ENCODE measurements around the gene RAB28.

RAB28 gene

DNA sequence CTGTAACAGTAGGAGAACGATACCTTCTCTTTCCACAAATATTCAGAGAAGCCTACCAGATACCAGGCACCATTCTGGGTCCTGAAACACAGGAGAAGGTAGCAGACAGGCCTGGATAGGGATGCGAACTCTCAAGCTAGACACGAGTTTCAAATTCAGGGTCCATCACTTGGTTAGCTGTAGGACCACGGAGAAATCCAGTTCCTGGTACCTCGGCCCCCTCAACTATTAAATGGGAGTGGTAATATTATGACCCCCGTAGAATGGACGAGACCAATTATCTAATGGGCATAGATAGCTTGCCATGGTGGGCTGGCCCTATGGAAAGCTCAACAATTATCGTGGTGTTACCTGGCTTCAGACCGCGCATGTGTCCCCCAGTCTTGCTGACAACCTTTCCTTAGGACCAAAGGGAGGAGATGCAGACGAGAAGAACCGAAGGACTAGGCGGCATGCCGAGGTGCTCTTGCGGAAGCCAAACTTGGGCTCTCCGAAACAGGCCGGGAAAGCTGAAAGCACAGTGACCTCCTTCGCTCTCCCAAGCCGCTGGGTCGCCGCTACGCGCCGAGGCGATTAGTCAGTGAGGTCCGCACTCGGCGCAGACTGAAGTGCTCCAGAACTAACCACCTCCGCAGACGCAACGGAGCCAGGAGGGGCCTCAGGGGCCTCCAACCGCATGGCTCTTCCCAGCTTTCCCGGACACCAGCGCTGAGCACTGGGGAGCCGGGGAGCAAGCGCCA, 40.5 kb upstream of the RAB28 start:
- Histone ChIP-seq H3K9me3 (ENCODE audit: control insufficient read depth, low read length) (peaks cover 17% of the 10 kb centered on the region), H3K9ac (ENCODE audit: low read length) (peak overlapping the region; percentile 74), H3K4me1 (ENCODE audit: control insufficient read depth, insufficient read depth, low read length) (peaks cover 43% of the 10 kb centered on the region), H3K4me3 (ENCODE audit: low read length) (peak overlapping the region; percentile 62), H3K36me3 (ENCODE audit: control insufficient read depth, insufficient read depth, low read length, severe bottlenecking) (no peaks in the 10 kb centered on the region), H3K27me3 (replicated peaks; ENCODE audit: control insufficient read depth, insufficient read depth, low read length) (peaks cover 17% of the 10 kb centered on the region)
- DNase-seq (ENCODE audit: low read depth) = no peak

DNA sequence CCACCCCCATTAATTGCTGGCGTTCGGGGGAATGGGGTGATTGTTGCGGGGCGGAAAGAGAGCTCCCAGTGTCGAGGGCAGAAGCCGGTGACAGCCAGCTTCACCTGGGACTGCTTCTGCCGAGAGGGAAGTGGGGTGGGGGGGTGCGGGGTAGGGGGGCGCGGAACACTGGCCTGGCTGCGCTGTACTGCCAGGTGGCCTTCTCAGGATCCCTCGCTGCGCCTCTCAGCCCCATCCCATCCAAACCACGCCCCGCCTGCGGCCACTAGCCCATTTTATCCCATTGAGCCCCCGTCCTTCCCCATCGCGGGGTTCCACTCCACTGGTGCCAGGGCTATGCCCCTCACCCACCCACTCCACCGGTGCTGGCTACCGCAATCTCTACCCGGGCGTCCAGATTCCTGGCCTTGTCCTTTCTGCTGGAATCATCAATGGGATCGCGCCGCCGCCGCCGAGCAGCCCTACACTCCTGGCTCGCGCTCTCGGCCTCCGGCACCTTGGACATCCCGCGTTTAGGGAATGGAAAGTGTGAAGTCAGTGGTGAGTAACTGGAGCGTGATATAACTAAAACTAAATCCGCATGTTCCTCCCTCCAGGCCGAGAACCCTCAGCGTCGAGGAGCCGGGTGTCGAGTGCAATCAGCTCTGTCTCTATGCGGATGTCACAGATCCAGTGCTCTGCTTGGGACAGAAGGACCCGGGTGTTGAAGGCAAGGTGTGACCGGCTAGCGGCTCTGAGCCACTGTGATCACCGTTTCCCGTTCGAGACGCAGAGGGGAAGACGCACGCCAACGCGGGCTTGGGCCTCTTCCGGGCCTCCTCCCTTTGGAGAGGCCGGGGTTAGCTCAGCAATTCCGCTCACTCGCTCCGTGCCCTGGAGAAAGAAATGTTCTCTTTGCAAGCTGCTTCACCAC, 39.7 kb upstream of the RAB28 start:
- peak overlapping the region; percentile 62 for H3K4me3 ChIP-seq (ENCODE audit: low read length)
- peaks cover 9% of the 10 kb centered on the region for H3K27me3 ChIP-seq (replicated peaks; ENCODE audit: control insufficient read depth, insufficient read depth, low read length)
- peaks cover 17% of the 10 kb centered on the region for H3K9me3 ChIP-seq (ENCODE audit: control insufficient read depth, low read length)
- no peak for DNase-seq (ENCODE audit: low read depth)
- no peaks in the 10 kb centered on the region for H3K36me3 ChIP-seq (ENCODE audit: control insufficient read depth, insufficient read depth, low read length, severe bottlenecking)
- peaks cover 41% of the 10 kb centered on the region for H3K4me1 ChIP-seq (ENCODE audit: control insufficient read depth, insufficient read depth, low read length)
- no peak overlapping the region for H3K9ac ChIP-seq (ENCODE audit: low read length)

DNA sequence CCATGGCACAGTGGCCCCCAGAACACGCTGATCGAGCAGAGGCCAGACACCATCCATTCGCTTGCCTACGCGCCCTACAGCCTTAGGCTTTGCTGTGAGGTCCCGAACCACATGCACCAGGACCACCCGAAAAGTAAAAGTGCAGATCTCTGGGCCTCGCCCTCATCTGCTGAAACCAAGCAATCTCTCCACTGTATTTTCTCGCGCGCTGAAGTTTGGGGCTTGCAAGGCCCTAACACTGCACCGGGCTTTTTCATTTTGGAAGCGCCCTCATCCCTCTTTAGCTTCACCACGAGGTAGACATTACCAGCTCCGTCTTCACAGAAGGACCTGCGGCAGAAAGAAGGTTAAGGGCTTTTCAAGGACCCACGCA, 39.0 kb upstream of the RAB28 start:
- Histone ChIP-seq H3K9me3 (ENCODE audit: control insufficient read depth, low read length) (peaks cover 17% of the 10 kb centered on the region), H3K27me3 (replicated peaks; ENCODE audit: control insufficient read depth, insufficient read depth, low read length) (peaks cover 2% of the 10 kb centered on the region), H3K9ac (ENCODE audit: low read length) (no peak overlapping the region), H3K4me1 (ENCODE audit: control insufficient read depth, insufficient read depth, low read length) (peaks cover 36% of the 10 kb centered on the region), H3K36me3 (ENCODE audit: control insufficient read depth, insufficient read depth, low read length, severe bottlenecking) (no peaks in the 10 kb centered on the region), H3K4me3 (ENCODE audit: low read length) (no peak overlapping the region)
- DNase-seq (ENCODE audit: low read depth) = no peak

DNA sequence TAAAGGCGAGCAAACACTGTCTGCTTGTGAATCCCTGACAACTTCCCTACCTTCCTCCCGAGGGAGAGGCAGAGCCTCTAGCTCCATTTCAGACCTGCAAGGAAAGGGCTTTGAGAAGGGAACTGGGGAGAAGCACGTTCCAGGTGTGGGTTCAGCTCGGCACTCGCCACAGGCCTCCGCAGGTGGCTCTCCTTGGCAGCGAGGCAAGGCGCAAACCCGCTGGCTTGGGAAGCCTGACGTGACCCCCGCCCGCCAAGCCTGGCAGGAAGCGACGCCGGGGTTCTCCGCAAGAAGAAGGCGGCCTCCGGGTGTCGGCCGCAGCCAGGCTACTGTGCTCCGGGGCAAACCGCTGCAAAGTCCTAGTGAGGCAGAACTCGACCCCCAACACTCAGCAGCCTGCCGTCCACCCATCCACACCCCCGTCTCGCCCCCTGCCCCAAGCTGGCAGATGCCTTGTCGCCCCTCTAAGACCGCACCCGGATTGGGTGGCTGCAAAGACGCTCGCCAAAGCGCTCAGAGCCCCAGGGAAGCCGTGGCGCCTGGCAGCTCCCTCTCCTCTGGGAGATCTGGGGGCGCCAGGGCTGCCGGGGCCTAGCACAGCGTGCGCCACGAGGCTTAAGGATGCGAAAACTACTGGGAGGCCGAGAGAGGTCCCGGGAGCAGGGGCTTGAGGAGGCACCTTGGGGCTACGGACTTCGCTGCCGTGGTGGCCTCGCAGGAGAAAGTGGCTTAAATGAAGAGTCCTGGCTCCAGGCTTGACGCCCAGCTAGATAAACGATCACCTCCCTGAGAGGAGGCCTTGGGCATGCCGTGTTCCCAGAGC, 38.4 kb upstream of the RAB28 start:
- no peaks in the 10 kb centered on the region for H3K27me3 ChIP-seq (replicated peaks; ENCODE audit: control insufficient read depth, insufficient read depth, low read length)
- H3K4me3 ChIP-seq (ENCODE audit: low read length) = peak overlapping the region; percentile 4
- H3K4me1 ChIP-seq (ENCODE audit: control insufficient read depth, insufficient read depth, low read length) = peaks cover 33% of the 10 kb centered on the region
- peaks cover 17% of the 10 kb centered on the region for H3K9me3 ChIP-seq (ENCODE audit: control insufficient read depth, low read length)
- peak overlapping the region; percentile 49 for H3K9ac ChIP-seq (ENCODE audit: low read length)
- no peaks in the 10 kb centered on the region for H3K36me3 ChIP-seq (ENCODE audit: control insufficient read depth, insufficient read depth, low read length, severe bottlenecking)
- DNase-seq (ENCODE audit: low read depth) = no peak

DNA sequence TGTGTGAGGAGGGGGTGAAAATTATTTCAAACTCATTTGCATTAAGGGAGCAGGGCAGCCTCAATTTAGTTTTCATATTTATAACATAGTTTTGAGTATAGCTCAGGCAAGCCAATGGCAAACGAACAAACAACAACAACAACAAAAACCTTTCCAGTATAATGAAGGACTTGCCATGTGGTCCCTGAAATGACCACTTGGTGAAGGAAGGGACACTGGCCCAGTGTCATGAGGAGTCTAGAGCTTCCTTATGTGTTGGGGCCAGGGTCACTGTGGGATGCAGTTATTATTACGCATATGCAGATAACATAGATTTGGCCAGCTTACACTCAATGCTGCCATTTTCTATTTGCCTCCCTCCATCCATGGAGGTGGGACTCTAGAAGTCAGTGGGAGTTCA, 36.9 kb upstream of the RAB28 start:
- H3K27me3 ChIP-seq (replicated peaks; ENCODE audit: control insufficient read depth, insufficient read depth, low read length) = no peaks in the 10 kb centered on the region
- H3K9me3 ChIP-seq (ENCODE audit: control insufficient read depth, low read length) = peaks cover 17% of the 10 kb centered on the region
- H3K9ac ChIP-seq (ENCODE audit: low read length) = no peak overlapping the region
- DNase-seq (ENCODE audit: low read depth) = no peak
- H3K36me3 ChIP-seq (ENCODE audit: control insufficient read depth, insufficient read depth, low read length, severe bottlenecking) = no peaks in the 10 kb centered on the region
- H3K4me3 ChIP-seq (ENCODE audit: low read length) = no peak overlapping the region
- peaks cover 25% of the 10 kb centered on the region for H3K4me1 ChIP-seq (ENCODE audit: control insufficient read depth, insufficient read depth, low read length)

DNA sequence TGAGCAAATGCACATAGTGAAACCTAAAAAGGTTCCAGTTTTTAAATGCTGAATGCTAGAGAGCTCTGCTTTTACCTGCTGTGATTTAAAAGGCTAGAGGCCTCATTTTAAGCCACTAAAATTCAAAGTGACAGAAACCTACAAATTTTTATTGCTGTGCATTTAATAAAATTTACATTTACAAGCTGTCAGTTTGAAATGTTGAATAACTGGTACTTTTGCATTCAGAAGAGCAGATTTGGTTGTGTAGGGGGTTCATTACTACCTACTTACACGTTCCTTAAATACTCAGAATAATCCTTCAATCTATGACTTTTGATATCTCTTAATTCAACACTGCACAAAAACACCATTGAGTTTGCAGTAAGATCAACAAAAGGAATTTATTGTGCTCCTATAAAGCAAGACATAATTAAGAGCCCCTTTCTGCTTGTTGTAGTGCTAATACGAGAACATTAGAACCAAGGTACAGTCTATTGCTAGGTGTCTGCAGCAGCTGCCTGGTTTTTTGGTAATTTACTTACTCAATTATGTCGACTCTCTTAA, 32.2 kb upstream of the RAB28 start:
- Histone ChIP-seq H3K4me3 (ENCODE audit: low read length) (no peak overlapping the region), H3K36me3 (ENCODE audit: control insufficient read depth, insufficient read depth, low read length, severe bottlenecking) (no peaks in the 10 kb centered on the region), H3K9me3 (ENCODE audit: control insufficient read depth, low read length) (no peaks in the 10 kb centered on the region), H3K9ac (ENCODE audit: low read length) (no peak overlapping the region), H3K4me1 (ENCODE audit: control insufficient read depth, insufficient read depth, low read length) (peaks cover 2% of the 10 kb centered on the region), H3K27me3 (replicated peaks; ENCODE audit: control insufficient read depth, insufficient read depth, low read length) (no peaks in the 10 kb centered on the region)
- no peak for DNase-seq (ENCODE audit: low read depth)

DNA sequence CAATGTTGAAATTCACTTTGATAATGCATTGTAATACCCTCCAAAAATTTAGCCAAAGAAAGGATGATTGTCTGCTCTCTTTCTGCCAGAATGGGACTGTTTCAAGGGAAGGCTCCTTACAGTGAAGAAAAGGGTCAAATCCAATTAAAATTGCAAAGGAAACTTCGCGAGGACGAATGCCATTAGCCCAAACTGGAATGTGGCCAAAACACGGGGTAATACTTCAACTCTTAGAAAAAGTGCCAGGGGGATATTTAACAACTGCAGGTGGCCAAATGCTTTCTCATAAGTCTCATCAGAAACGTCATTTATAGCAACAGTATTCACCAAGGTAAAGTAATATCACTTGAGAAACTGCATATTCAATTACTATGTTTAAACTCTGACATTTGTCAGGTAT, 31.1 kb upstream of the RAB28 start:
- no peak overlapping the region for H3K4me3 ChIP-seq (ENCODE audit: low read length)
- no peak for DNase-seq (ENCODE audit: low read depth)
- no peak overlapping the region for H3K9ac ChIP-seq (ENCODE audit: low read length)
- no peaks in the 10 kb centered on the region for H3K36me3 ChIP-seq (ENCODE audit: control insufficient read depth, insufficient read depth, low read length, severe bottlenecking)
- no peaks in the 10 kb centered on the region for H3K9me3 ChIP-seq (ENCODE audit: control insufficient read depth, low read length)
- H3K4me1 ChIP-seq (ENCODE audit: control insufficient read depth, insufficient read depth, low read length) = peaks cover 5% of the 10 kb centered on the region
- H3K27me3 ChIP-seq (replicated peaks; ENCODE audit: control insufficient read depth, insufficient read depth, low read length) = no peaks in the 10 kb centered on the region

DNA sequence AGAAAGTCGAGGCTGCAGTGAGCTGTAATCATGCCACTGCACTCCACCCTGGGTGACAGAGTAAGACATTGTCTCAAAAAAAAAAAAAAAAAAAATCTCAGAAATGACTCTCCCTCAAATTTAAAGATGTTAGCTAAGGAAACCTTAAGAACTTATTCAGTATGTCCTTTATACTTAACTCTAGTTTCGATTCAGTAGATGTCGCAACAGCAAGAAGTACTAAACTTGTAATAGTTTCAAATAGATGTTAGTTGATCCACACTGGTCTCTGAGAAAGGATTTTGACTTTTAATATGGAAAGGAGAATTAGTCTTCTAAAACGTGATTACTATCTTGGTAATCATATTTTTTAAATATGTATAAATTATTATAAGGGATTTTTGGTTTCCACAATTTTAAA, 30.6 kb upstream of the RAB28 start:
- DNase-seq (ENCODE audit: low read depth) = no peak
- H3K9me3 ChIP-seq (ENCODE audit: control insufficient read depth, low read length) = no peaks in the 10 kb centered on the region
- no peak overlapping the region for H3K9ac ChIP-seq (ENCODE audit: low read length)
- H3K27me3 ChIP-seq (replicated peaks; ENCODE audit: control insufficient read depth, insufficient read depth, low read length) = no peaks in the 10 kb centered on the region
- no peaks in the 10 kb centered on the region for H3K36me3 ChIP-seq (ENCODE audit: control insufficient read depth, insufficient read depth, low read length, severe bottlenecking)
- no peak overlapping the region for H3K4me3 ChIP-seq (ENCODE audit: low read length)
- H3K4me1 ChIP-seq (ENCODE audit: control insufficient read depth, insufficient read depth, low read length) = peaks cover 5% of the 10 kb centered on the region

DNA sequence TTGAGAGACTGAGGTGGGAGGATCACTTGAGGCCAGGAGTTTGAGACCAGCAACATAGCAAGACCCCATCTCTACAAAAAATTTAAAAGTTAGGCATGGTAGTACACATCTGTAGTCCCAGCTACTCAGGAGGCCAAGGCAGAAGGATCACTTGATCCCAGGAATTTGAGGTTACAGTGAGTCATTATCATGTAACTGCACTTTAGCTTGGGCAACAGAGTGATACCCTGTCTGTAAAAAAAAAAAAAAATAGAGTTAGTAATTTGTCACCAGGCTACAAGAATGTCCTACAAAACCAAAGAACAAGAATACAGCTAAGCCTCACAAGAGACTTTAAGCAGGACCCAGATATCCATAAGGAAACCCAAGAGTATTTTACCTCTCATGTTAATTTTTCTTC, 27.0 kb upstream of the RAB28 start:
- Histone ChIP-seq H3K4me1 (ENCODE audit: control insufficient read depth, insufficient read depth, low read length) (peaks cover 5% of the 10 kb centered on the region), H3K36me3 (ENCODE audit: control insufficient read depth, insufficient read depth, low read length, severe bottlenecking) (no peaks in the 10 kb centered on the region), H3K27me3 (replicated peaks; ENCODE audit: control insufficient read depth, insufficient read depth, low read length) (no peaks in the 10 kb centered on the region), H3K9me3 (ENCODE audit: control insufficient read depth, low read length) (no peaks in the 10 kb centered on the region), H3K9ac (ENCODE audit: low read length) (no peak overlapping the region), H3K4me3 (ENCODE audit: low read length) (no peak overlapping the region)
- no peak for DNase-seq (ENCODE audit: low read depth)

DNA sequence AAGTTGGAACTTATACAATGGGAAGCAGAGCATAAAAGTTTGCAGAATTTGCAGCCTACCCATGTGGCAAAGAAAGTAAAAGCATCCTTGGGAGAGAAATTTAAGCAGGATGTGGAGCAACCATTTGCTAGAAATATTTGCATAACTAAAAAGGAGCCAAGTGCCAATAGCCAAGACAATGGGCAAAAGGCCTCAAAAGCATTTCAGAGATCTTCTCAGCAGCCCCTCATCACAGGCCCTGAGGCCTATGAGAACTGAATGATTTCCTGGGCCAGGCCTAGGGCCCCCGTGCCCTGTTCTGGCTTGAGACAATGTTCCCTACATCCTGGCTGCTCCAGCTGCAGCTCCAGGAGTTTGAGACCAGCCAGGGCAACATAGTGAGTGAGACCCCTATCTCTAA, 25.3 kb upstream of the RAB28 start:
- no peak overlapping the region for H3K9ac ChIP-seq (ENCODE audit: low read length)
- no peaks in the 10 kb centered on the region for H3K9me3 ChIP-seq (ENCODE audit: control insufficient read depth, low read length)
- no peak overlapping the region for H3K4me3 ChIP-seq (ENCODE audit: low read length)
- H3K4me1 ChIP-seq (ENCODE audit: control insufficient read depth, insufficient read depth, low read length) = peaks cover 5% of the 10 kb centered on the region
- H3K36me3 ChIP-seq (ENCODE audit: control insufficient read depth, insufficient read depth, low read length, severe bottlenecking) = no peaks in the 10 kb centered on the region
- H3K27me3 ChIP-seq (replicated peaks; ENCODE audit: control insufficient read depth, insufficient read depth, low read length) = no peaks in the 10 kb centered on the region
- no peak for DNase-seq (ENCODE audit: low read depth)

DNA sequence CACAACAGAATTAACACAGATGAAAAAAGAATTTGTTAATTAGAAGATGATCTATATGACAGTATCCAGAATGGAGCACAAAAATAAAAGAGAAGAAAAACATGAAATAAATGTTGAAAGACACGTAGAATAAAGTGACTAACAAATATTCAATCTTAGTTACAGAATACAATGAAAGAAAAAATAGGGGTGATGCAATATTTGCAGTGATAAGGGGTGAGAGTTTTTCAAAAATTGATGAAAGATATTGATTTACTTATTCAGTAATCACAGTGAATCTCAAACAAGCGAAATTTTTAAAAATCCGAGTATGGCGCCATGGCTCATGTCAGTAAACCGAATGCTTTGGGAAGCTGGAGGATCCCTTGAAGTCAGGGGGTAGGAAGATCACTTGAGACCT, 20.2 kb upstream of the RAB28 start:
- H3K9me3 ChIP-seq (ENCODE audit: control insufficient read depth, low read length) = no peaks in the 10 kb centered on the region
- H3K4me3 ChIP-seq (ENCODE audit: low read length) = no peak overlapping the region

More for the DNA sequence above, 20.2 kb upstream of the RAB28 start:
- Histone ChIP-seq H3K4me1 (ENCODE audit: control insufficient read depth, insufficient read depth, low read length) (no peaks in the 10 kb centered on the region), H3K27me3 (replicated peaks; ENCODE audit: control insufficient read depth, insufficient read depth, low read length) (no peaks in the 10 kb centered on the region), H3K36me3 (ENCODE audit: control insufficient read depth, insufficient read depth, low read length, severe bottlenecking) (no peaks in the 10 kb centered on the region), H3K9ac (ENCODE audit: low read length) (no peak overlapping the region)
- DNase-seq (ENCODE audit: low read depth) = no peak
